ENCODE data around the gene MAX. TPM values are rescaled to one million over a fixed set of nuclear protein-coding genes. Genes with fewer than 3 reads are reported as not detected.

MAX gene
- total RNA-seq, 1 donor from 2014 or later, result 83.2 TPM

GRCh38 chr14:65074449-65075150 lies 27.7 kb downstream of the MAX start:
- no peak for DNase-seq (ENCODE audit: low spot score in 2 of 2, unreplicated experiment in 2 of 2)
- Mint-ChIP-seq H3K27ac (no peak overlapping the region), H3K27me3 (ENCODE audit: low read depth) (no peaks in the 10 kb centered on the region), H3K4me3 (no peak overlapping the region), H3K4me1 (peaks cover 20% of the 10 kb centered on the region), H3K36me3 (peaks cover 28% of the 10 kb centered on the region), H3K9me3 (no peaks in the 10 kb centered on the region)
- TF ChIP-seq, protein P1, sequence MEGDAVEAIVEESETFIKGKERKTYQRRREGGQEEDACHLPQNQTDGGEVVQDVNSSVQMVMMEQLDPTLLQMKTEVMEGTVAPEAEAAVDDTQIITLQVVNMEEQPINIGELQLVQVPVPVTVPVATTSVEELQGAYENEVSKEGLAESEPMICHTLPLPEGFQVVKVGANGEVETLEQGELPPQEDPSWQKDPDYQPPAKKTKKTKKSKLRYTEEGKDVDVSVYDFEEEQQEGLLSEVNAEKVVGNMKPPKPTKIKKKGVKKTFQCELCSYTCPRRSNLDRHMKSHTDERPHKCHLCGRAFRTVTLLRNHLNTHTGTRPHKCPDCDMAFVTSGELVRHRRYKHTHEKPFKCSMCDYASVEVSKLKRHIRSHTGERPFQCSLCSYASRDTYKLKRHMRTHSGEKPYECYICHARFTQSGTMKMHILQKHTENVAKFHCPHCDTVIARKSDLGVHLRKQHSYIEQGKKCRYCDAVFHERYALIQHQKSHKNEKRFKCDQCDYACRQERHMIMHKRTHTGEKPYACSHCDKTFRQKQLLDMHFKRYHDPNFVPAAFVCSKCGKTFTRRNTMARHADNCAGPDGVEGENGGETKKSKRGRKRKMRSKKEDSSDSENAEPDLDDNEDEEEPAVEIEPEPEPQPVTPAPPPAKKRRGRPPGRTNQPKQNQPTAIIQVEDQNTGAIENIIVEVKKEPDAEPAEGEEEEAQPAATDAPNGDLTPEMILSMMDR (IDR thresholded peaks at IDR 0.05; ENCODE audit: unreplicated experiment), result no peak

DNA sequence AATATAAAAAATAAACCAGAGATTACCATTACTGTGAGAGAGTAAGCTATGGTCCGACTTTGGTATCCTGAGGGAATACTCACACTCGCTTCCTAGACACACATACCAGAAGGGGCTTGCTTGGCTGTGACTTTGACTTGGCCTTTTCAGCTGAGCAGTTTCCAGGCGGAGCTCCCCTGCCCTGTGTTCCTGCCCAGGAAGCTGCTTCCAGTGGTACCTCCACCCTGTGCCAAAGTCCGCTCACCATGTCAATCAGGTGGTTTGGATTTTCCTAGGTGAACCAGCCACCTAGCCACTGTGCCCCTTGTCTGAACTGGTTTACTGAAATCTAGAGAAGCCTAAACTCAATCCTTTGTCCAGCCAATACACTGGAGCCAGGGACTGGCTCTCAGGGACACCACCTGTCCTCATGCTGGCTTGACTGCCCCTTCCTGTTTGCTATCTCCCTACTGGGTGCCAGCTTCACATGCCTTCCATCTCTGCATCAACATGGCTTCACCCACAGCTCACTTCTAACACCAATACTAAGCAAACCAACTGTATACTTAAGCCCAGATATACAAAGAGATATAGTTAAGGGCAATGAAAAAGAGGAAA lies 28.6 kb downstream of the MAX start:
- peaks cover 22% of the 10 kb centered on the region for H3K36me3 Mint-ChIP-seq
- H3K4me1 Mint-ChIP-seq, result peaks cover 20% of the 10 kb centered on the region
- no peak for DNase-seq (ENCODE audit: low spot score in 2 of 2, unreplicated experiment in 2 of 2)
- H3K27me3 Mint-ChIP-seq (ENCODE audit: low read depth), result no peaks in the 10 kb centered on the region
- no peak overlapping the region for H3K4me3 Mint-ChIP-seq
- TF ChIP-seq, protein P1 (IDR thresholded peaks at IDR 0.05; ENCODE audit: unreplicated experiment), result no peak
- no peaks in the 10 kb centered on the region for H3K9me3 Mint-ChIP-seq
- no peak overlapping the region for H3K27ac Mint-ChIP-seq

DNA sequence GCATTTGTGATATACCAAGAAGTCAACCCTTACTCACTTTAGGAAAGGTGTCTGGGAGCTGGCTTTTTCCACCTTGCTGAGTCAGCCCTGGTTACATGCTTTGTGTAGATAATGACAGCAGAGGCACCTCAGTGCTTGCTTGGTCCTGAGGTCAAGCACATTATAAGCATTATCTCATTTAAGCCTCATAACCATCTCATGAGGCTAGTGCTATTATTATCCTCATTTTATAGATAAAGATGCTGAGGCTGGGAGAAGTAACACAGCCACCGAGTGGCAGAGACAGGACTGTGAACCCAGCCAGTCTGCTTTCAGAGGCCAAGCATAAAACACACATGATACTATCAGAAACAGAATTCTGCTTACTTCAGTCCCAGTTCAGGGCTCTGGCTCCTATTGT lies 29.4 kb downstream of the MAX start:
- Mint-ChIP-seq H3K36me3 (peaks cover 28% of the 10 kb centered on the region), H3K4me1 (peaks cover 20% of the 10 kb centered on the region), H3K4me3 (no peak overlapping the region), H3K27ac (no peak overlapping the region), H3K27me3 (ENCODE audit: low read depth) (no peaks in the 10 kb centered on the region), H3K9me3 (no peaks in the 10 kb centered on the region)
- DNase-seq (ENCODE audit: low spot score in 2 of 2, unreplicated experiment in 2 of 2), result no peak
- TF ChIP-seq, protein P1 (IDR thresholded peaks at IDR 0.05; ENCODE audit: unreplicated experiment), result no peak

GRCh38 chr14:65072256-65072655 lies 30.1 kb downstream of the MAX start:
- no peaks in the 10 kb centered on the region for H3K9me3 Mint-ChIP-seq
- peaks cover 20% of the 10 kb centered on the region for H3K4me1 Mint-ChIP-seq
- TF ChIP-seq, protein P1 (IDR thresholded peaks at IDR 0.05; ENCODE audit: unreplicated experiment), result no peak
- no peak overlapping the region for H3K4me3 Mint-ChIP-seq
- DNase-seq (ENCODE audit: low spot score in 2 of 2, unreplicated experiment in 2 of 2), result no peak
- H3K27ac Mint-ChIP-seq, result peak overlapping the region; percentile 39
- H3K27me3 Mint-ChIP-seq (ENCODE audit: low read depth), result no peaks in the 10 kb centered on the region
- peaks cover 28% of the 10 kb centered on the region for H3K36me3 Mint-ChIP-seq

DNA sequence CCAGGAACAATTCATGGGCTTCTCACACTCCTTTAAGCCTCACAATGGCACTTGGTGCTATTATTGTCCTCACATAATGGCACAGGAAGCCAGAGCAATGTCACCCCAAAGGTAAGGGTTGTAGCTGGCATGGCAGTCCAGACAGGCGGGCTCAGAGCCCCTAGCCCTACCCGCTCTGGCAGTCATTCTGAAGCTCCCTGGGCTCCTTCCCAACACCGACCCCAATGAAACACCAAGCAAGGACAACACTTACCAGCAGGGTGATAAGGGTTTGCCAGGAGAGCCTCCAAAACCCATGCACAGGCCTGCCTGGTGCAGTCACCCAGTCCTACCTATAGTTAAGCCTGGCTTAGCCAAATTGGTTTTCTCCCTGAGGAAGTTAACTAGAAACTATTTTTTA lies 30.8 kb downstream of the MAX start:
- H3K27ac Mint-ChIP-seq, result peak overlapping the region; percentile 16
- TF ChIP-seq, protein P1 (IDR thresholded peaks at IDR 0.05; ENCODE audit: unreplicated experiment), result no peak
- H3K36me3 Mint-ChIP-seq, result peaks cover 27% of the 10 kb centered on the region
- no peaks in the 10 kb centered on the region for H3K27me3 Mint-ChIP-seq (ENCODE audit: low read depth)
- no peak for DNase-seq (ENCODE audit: low spot score in 2 of 2, unreplicated experiment in 2 of 2)
- no peak overlapping the region for H3K4me3 Mint-ChIP-seq
- no peaks in the 10 kb centered on the region for H3K9me3 Mint-ChIP-seq
- peaks cover 20% of the 10 kb centered on the region for H3K4me1 Mint-ChIP-seq

All from mesothelial cell of epicardium (in vitro differentiated cells).